Upper lobe of right lung (tissue), 1 donor: ENCODE data around the gene OTULIN. TPM values are rescaled to one million over a fixed set of nuclear protein-coding genes. Genes with fewer than 3 reads are reported as not detected.

ENCODE experiments used
- ATAC-seq: fragments of 200-7000 bp; cut with Tn5 transposase; one replicate; pipeline ENCODE4 v1.9.1; 2020; ENCODE audit warnings: mild to moderate bottlenecking, moderate library complexity
- DNase-seq: peaks from one replicate; pipeline ENCODE4 v3.0.0-alpha.2; 2020
- H3K27ac ChIP-seq: fragments of 200-600 bp; one replicate; pipeline ENCODE4 v1.8.0; 2022
- H3K27me3 ChIP-seq: fragments of 200-600 bp; one replicate; pipeline ENCODE4 v1.8.0; 2022; ENCODE audit warnings: mild to moderate bottlenecking
- H3K36me3 ChIP-seq: fragments of 200-600 bp; one replicate; pipeline ENCODE4 v1.8.0; 2022
- H3K4me1 ChIP-seq: fragments of 200-600 bp; one replicate; pipeline ENCODE4 v1.8.0; 2022
- H3K4me3 ChIP-seq: fragments of 200-600 bp; one replicate; pipeline ENCODE4 v1.8.0; 2022; ENCODE audit warnings: mild to moderate bottlenecking
- H3K9me3 ChIP-seq: fragments of 200-600 bp; one replicate; pipeline ENCODE4 v1.8.0; 2022
- CTCF ChIP-seq: fragments of 200-600 bp; IDR thresholded peaks from one replicate; pipeline ENCODE4 v1.8.0; 2022; ENCODE audit warnings: antibody characterized with exemption
- intact Hi-C: fragments of 100-400 bp; cut with DNase I; formaldehyde crosslinking; loops from one replicate; pipeline ENCODE4 v1.11.0; 2022
- total RNA-seq: library from RNA; stranded (reverse); fragmentation: NEBNext Ultra II Directional; extraction: Animal tissue kit (Norgen Biotek cat#: 25700); gene quantifications from one replicate; pipeline ENCODE4 v1.2.1, GENCODE V29; 2021
- donor health status: DM: no; HTN: yes; CAD: no; lungs with severe emphysema.

The OTULIN gene
- total RNA-seq, 1 donor from 2014 or later, result 30.0 TPM

GRCh38 chr5:14730881-14731280 lies 66.4 kb downstream of the OTULIN start:
- ATAC-seq, result no peak
- Histone ChIP-seq H3K27me3 (no peaks in the 10 kb centered on the region), H3K4me3 (no peak overlapping the region), H3K4me1 (no peaks in the 10 kb centered on the region), H3K36me3 (no peaks in the 10 kb centered on the region), H3K27ac (no peak overlapping the region), H3K9me3 (no peaks in the 10 kb centered on the region)
- TF ChIP-seq CTCF, result no peak
- intact Hi-C loops, result no loop called here
- no peak for DNase-seq

- intact Hi-C loops, result no loop called here
- ATAC-seq (no peak), DNase-seq (no peak)
- H3K27me3 ChIP-seq, result no peaks in the 10 kb centered on the region
- H3K4me3 ChIP-seq, result no peak overlapping the region
- no peaks in the 10 kb centered on the region for H3K9me3 ChIP-seq
- H3K36me3 ChIP-seq, result no peaks in the 10 kb centered on the region
- TF ChIP-seq CTCF, result no peak
- H3K4me1 ChIP-seq, result no peaks in the 10 kb centered on the region
- no peak overlapping the region for H3K27ac ChIP-seq
These were observed 68.5 kb downstream of the OTULIN start for GRCh38 chr5:14732991-14733390.

- ATAC-seq (no peak), DNase-seq (no peak)
- Histone ChIP-seq H3K27me3 (no peaks in the 10 kb centered on the region), H3K9me3 (no peaks in the 10 kb centered on the region), H3K36me3 (no peaks in the 10 kb centered on the region), H3K4me1 (no peaks in the 10 kb centered on the region), H3K27ac (no peak overlapping the region), H3K4me3 (no peak overlapping the region)
- TF ChIP-seq CTCF, result no peak
- intact Hi-C loops, result no loop called here
These were observed 69.1 kb downstream of the OTULIN start for GRCh38 chr5:14733661-14734060.

- intact Hi-C loops, result no loop called here
- H3K27ac ChIP-seq, result no peak overlapping the region
These were observed 69.9 kb downstream of the OTULIN start for GRCh38 chr5:14734396-14734795.

GRCh38 chr5:14735944-14736343 lies 71.4 kb downstream of the OTULIN start:
- Histone ChIP-seq H3K36me3 (peaks cover 12% of the 10 kb centered on the region), H3K27me3 (no peaks in the 10 kb centered on the region), H3K27ac (no peak overlapping the region), H3K9me3 (no peaks in the 10 kb centered on the region), H3K4me1 (no peaks in the 10 kb centered on the region), H3K4me3 (no peak overlapping the region)
- DNase-seq (no peak), ATAC-seq (peak; percentile 75)
- no peak for TF ChIP-seq CTCF
- intact Hi-C loops, result no loop called here

More at GRCh38 chr5:14734396-14734795, 69.9 kb downstream of the OTULIN start:
- Histone ChIP-seq H3K27me3 (no peaks in the 10 kb centered on the region), H3K4me3 (no peak overlapping the region), H3K36me3 (no peaks in the 10 kb centered on the region), H3K9me3 (no peaks in the 10 kb centered on the region), H3K4me1 (no peaks in the 10 kb centered on the region)
- ATAC-seq (no peak), DNase-seq (no peak)
- no peak for TF ChIP-seq CTCF

- no peaks in the 10 kb centered on the region for H3K27me3 ChIP-seq
- peaks cover 21% of the 10 kb centered on the region for H3K36me3 ChIP-seq
- H3K9me3 ChIP-seq, result no peaks in the 10 kb centered on the region
- no peak overlapping the region for H3K4me3 ChIP-seq
- H3K4me1 ChIP-seq, result no peaks in the 10 kb centered on the region
- intact Hi-C loops, result no loop called here
- ATAC-seq (no peak), DNase-seq (no peak)
- H3K27ac ChIP-seq, result no peak overlapping the region
- TF ChIP-seq CTCF, result no peak
These were observed 72.8 kb downstream of the OTULIN start for GRCh38 chr5:14737291-14737690.
